Spleen (tissue), 11 donors: ENCODE data around the gene TCAF1. TPM values are rescaled to one million over a fixed set of nuclear protein-coding genes. Genes with fewer than 3 reads are reported as not detected.

ENCODE experiments used
- DNase-seq: peaks from one replicate; pipeline ENCODE4 v3.0.0-alpha.2; 2020
- H3K27ac ChIP-seq, 8 donors: fragments of 200-600 bp; sonication (generic) in 7 of 8; 1 replicate in 4 of 8; 2 replicates in 4 of 8; pipeline versions ENCODE4 v1.5.0 to v1.8.0; 2016 to 2021; ENCODE audit warnings: inconsistent platforms in 4 of 8, mild to moderate bottlenecking in 4 of 8, moderate library complexity in 1 of 8
- H3K27me3 ChIP-seq, 7 donors: fragments of 200-600 bp; sonication (generic) in 6 of 7; replicated peaks in 1 of 7; 1 replicate in 4 of 7; 2 replicates in 3 of 7; pipeline versions ENCODE4 v1.5.0 to v1.8.0; 2016 to 2021; ENCODE audit warnings: inconsistent platforms in 3 of 7, mild to moderate bottlenecking in 1 of 7
- H3K36me3 ChIP-seq, 6 donors: fragments of 200-600 bp; sonication (generic) in 5 of 6; 1 replicate in 4 of 6; 2 replicates in 2 of 6; pipeline versions ENCODE4 v1.5.0 to v1.8.0; 2016 to 2021; ENCODE audit warnings: inconsistent platforms in 2 of 6
- H3K4me1 ChIP-seq, 6 donors: fragments of 200-600 bp; sonication (generic) in 5 of 6; 1 replicate in 3 of 6; 2 replicates in 3 of 6; pipeline versions ENCODE4 v1.5.0 to v1.8.0; 2016 to 2021; ENCODE audit warnings: inconsistent platforms in 3 of 6
- H3K4me3 ChIP-seq, 8 donors: fragments of 200-600 bp; sonication (generic) in 7 of 8; 1 replicate in 4 of 8; 2 replicates in 4 of 8; pipeline versions ENCODE4 v1.5.0 to v1.8.0; 2016 to 2021; ENCODE audit warnings: inconsistent platforms in 4 of 8, mild to moderate bottlenecking in 4 of 8, moderate library complexity in 2 of 8
- H3K9me3 ChIP-seq, 8 donors: fragments of 200-600 bp; sonication (generic) in 7 of 8; 1 replicate in 4 of 8; 2 replicates in 4 of 8; pipeline versions ENCODE4 v1.5.0 to v1.8.0; 2016 to 2021; ENCODE audit warnings: inconsistent platforms in 4 of 8
- POLR2A ChIP-seq, 3 donors: fragments of 450-650 bp; IDR thresholded peaks; one replicate each; pipeline ENCODE4 v1.5.1; 2017; ENCODE audit warnings: antibody characterized with exemption in 3 of 3, mild to moderate bottlenecking in 1 of 3
- POLR2AphosphoS5 ChIP-seq, 3 donors: sonication (generic); formaldehyde crosslinking; IDR thresholded peaks; one replicate each; pipeline ENCODE4 v1.5.1; 2017; ENCODE audit warnings: antibody characterized with exemption in 3 of 3
- WGBS, 5 donors: extraction: QIAGEN DNeasy Blood & Tissue Kit in 3 of 5; methylation state at CpG; one replicate each; pipeline versions ENCODE4 v1.1.5 to v1.1.7; 2013 to 2018; 5-methylcytosine and 5-hydroxymethylcytosine counted together
- intact Hi-C: fragments of 100-400 bp; cut with DNase I; formaldehyde crosslinking; loops from one replicate; pipeline ENCODE4 v1.15.0; 2023; ENCODE audit warnings: low total_unique reads
- polyA plus RNA-seq, 3 donors: library from polyadenylated mRNA; stranded (reverse); fragments of 200-250 nt; gene quantifications; one replicate each; pipeline ENCODE4 v1.2.1, GENCODE V29; 2013
- total RNA-seq, 7 donors: library from RNA; depleted of rRNA in 3 of 7; stranded (reverse); fragments of >200 nt in 3 of 7; fragmentation: NEBNext Ultra II Directional in 4 of 7; extraction: Animal tissue kit (Norgen Biotek cat#: 25700) in 4 of 7; gene quantifications; one replicate each; pipeline versions ENCODE4 v1.1.0 to v1.2.1, GENCODE V29; 2016 to 2021
- TF ChIP-seq, protein P1 (sequence below), 11 experiments: fragments of 200-600 bp in 7 of 11; fragments of 450-650 bp in 4 of 11; sonication (generic) in 4 of 11; IDR thresholded peaks in 8 of 11; conservative IDR thresholded peaks in 3 of 11; 1 replicate in 7 of 11; 2 replicates in 4 of 11; pipeline versions ENCODE4 v1.4.0 to v1.8.0; 2016 to 2021; ENCODE audit warnings: antibody characterized with exemption in 11 of 11, inconsistent platforms in 4 of 11, mild to moderate bottlenecking in 1 of 11
- donor health status: healthy with polysubstance abuse.
- donor health status: DM: no; HTN: no; CAD: no; lungs with moderate emphysema.
- donor health status: DM: no; HTN: no; CAD: no.
- donor health status: Bipolar disorder and iron deficiency.
- donor health status: healthy.
- donor health status: DM: no; HTN: no; CAD: no.
- donor health status: DM: yes; HTN: yes; CAD: no.

TCAF1 gene
- total and polyA plus RNA-seq, 10 donors: 3.8 to 39.6 (median 27.1) TPM

DNA sequence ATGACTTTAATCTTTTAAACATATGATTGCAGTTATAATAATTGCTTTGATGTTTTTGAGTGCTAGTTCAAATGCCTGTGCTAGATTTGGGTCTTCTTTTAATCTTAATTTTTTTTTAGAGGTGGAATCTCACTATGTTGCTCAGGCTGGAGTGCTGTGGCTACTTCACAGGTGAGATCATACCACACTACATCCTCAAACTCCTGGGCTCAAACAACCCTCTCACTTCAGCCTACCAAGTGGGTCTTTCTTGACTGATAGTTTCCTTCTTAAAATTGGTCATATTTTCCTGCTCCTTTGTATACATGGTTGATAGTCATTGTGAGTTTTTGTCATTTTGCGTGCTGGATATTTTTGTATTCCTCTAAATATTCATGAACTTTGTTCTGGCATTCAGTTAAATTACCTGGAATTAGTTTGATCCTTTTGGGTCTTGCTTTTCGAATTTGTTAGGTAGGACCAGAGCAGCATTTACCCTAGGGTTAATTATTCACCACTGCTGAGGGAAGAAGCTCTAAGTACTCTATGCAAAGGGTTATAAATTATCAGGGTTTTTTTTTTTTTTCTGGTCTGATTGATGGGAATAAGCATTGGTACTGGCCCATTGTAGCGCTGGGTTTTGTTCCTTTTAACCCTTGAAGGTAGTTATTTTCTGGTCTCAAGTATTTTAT is 12.1 kb upstream of the TCAF1 start:
- H3K27me3 ChIP-seq: no peaks in the 10 kb centered on the region
- no peak overlapping the region for H3K4me3 ChIP-seq
- no peaks in the 10 kb centered on the region for H3K36me3 ChIP-seq
- TF ChIP-seq POLR2A (IDR thresholded peaks at IDR 0.05) (no peak), POLR2AphosphoS5 (IDR thresholded peaks at IDR 0.05) (no peak)
- TF ChIP-seq, protein P1, sequence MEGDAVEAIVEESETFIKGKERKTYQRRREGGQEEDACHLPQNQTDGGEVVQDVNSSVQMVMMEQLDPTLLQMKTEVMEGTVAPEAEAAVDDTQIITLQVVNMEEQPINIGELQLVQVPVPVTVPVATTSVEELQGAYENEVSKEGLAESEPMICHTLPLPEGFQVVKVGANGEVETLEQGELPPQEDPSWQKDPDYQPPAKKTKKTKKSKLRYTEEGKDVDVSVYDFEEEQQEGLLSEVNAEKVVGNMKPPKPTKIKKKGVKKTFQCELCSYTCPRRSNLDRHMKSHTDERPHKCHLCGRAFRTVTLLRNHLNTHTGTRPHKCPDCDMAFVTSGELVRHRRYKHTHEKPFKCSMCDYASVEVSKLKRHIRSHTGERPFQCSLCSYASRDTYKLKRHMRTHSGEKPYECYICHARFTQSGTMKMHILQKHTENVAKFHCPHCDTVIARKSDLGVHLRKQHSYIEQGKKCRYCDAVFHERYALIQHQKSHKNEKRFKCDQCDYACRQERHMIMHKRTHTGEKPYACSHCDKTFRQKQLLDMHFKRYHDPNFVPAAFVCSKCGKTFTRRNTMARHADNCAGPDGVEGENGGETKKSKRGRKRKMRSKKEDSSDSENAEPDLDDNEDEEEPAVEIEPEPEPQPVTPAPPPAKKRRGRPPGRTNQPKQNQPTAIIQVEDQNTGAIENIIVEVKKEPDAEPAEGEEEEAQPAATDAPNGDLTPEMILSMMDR (IDR thresholded peaks at IDR 0.05 in 8 of 11, conservative IDR thresholded peaks at IDR 0.05 in 3 of 11): no peak
- WGBS, 5 donors: 80 to 94% (median 91%) methylated on average over 3 of the region's 3 CpGs
- H3K27ac ChIP-seq: no peak overlapping the region
- no peaks in the 10 kb centered on the region for H3K9me3 ChIP-seq
- no peaks in the 10 kb centered on the region for H3K4me1 ChIP-seq
- no peak for DNase-seq
- intact Hi-C loops: no loop called here

DNA sequence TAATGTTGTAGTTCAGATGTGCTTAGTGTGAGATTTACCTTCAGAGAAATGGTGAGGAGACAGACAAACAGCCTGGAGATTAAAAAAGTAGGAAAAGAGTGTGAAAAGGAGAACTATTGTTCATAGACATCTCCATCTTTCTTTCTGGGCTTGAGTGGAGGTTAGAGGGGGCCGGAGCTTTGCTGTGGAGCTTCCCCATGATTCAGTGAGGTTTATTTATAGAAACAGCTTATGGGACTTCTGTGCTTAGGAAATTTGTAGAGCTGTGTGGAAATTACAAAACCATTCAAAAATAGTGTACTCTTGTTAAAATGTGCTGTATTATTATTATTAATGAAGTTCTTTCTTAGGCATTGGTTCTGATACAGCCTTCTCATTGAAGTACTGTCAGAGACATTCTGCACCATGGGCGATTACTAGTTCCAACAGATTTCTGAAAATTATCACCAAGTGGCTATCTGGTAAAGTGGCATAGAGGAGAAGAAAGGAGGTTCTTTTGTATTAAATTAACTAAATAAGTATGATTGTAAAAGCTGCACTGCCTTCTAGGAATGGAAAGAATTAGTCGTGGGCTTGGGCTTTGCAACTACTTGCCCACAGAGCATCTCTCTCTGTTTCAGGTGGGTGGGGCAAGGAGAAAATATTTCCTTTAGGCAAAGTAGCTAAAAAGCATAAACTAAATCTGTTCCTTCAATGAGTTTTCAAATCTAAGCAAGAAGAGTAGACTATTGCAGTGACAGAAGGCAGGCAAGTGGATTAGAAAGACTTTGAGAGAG is 8.7 kb upstream of the TCAF1 start:
- intact Hi-C loops: no loop called here
- Histone ChIP-seq H3K27me3 (no peaks in the 10 kb centered on the region), H3K27ac (no peak overlapping the region), H3K9me3 (no peaks in the 10 kb centered on the region), H3K36me3 (no peaks in the 10 kb centered on the region), H3K4me3 (no peak overlapping the region), H3K4me1 (no peaks in the 10 kb centered on the region)
- no peak for TF ChIP-seq POLR2AphosphoS5 (IDR thresholded peaks at IDR 0.05)
- TF ChIP-seq, protein P1 (IDR thresholded peaks at IDR 0.05 in 8 of 11, conservative IDR thresholded peaks at IDR 0.05 in 3 of 11): no peak
- no peak for TF ChIP-seq POLR2A (IDR thresholded peaks at IDR 0.05)
- DNase-seq: no peak
- 66 to 81% (median 74%) methylated on average over 3 of the region's 3 CpGs for WGBS, 5 donors

DNA sequence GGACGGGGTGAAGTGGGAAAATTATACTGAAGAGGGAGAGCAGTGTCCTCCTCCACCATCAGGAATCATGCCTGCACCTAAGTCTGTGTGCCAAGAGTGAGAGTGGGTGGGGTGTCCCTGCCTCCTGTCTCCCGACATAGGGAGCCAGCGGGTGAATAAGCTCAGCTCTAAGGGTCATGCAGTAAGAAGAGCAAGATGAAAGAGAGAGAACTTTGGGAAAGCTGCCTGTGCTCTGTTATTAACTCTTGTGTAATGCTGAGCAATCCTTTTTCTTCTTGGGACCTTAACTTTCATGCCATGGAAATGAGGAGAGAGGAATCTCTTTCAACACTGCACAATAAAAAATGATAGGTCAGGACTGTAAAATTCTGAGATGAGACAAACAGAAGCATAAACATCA is 7.9 kb upstream of the TCAF1 start:
- intact Hi-C loops: no loop called here
- H3K4me1 ChIP-seq: no peaks in the 10 kb centered on the region
- no peak for DNase-seq

DNA sequence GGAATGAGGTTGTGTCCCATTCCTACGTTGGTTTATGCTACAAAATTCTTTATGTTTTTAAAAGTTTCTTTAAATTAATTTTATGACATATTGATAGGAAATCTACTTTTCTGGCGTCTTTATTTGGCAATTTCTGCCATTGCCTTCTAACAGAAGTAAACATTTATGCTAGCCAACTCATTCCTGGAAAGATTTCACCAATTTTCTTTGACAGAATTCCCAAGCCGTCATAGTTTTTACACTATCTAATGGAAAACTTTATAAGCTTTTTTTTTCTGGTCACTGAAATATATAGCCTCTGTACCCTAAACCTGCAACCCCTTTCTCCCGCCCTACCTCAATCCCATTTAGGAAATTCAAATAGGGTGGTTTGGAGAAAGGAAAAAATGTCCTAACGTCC is 6.1 kb upstream of the TCAF1 start:
- H3K9me3 ChIP-seq: no peaks in the 10 kb centered on the region
- H3K27me3 ChIP-seq: no peaks in the 10 kb centered on the region
- 71 to 85% (median 79%) methylated on average over 5 of the region's 5 CpGs for WGBS, 5 donors
- no peaks in the 10 kb centered on the region for H3K36me3 ChIP-seq
- intact Hi-C loops: no loop called here
- no peaks in the 10 kb centered on the region for H3K4me1 ChIP-seq
- no peak for DNase-seq
- no peak for TF ChIP-seq POLR2A (IDR thresholded peaks at IDR 0.05)
- TF ChIP-seq, protein P1 (IDR thresholded peaks at IDR 0.05 in 8 of 11, conservative IDR thresholded peaks at IDR 0.05 in 3 of 11): no peak
- no peak for TF ChIP-seq POLR2AphosphoS5 (IDR thresholded peaks at IDR 0.05)
- H3K27ac ChIP-seq: no peak overlapping the region
- H3K4me3 ChIP-seq: no peak overlapping the region

More for the DNA sequence above, 7.9 kb upstream of the TCAF1 start:
- 73 to 90% (median 83%) methylated on average over 3 of the region's 3 CpGs for WGBS, 5 donors
- no peak overlapping the region for H3K4me3 ChIP-seq
- no peaks in the 10 kb centered on the region for H3K9me3 ChIP-seq
- no peaks in the 10 kb centered on the region for H3K27me3 ChIP-seq
- no peaks in the 10 kb centered on the region for H3K36me3 ChIP-seq
- TF ChIP-seq, protein P1 (IDR thresholded peaks at IDR 0.05 in 8 of 11, conservative IDR thresholded peaks at IDR 0.05 in 3 of 11): no peak
- H3K27ac ChIP-seq: no peak overlapping the region
